Esophagus muscularis mucosa (tissue), 3 donors: ENCODE results near the gene GSG1L.

ENCODE experiments used
- POLR2A ChIP-seq: fragments of 450-650 bp; IDR thresholded peaks from one replicate; pipeline ENCODE4 v1.6.1; 2017; ENCODE audit warnings: antibody characterized with exemption, moderate library complexity, mild to moderate bottlenecking, low read depth
- POLR2AphosphoS5 ChIP-seq, 2 donors: sonication (generic); formaldehyde crosslinking; IDR thresholded peaks; one replicate each; pipeline ENCODE4 v1.6.1; 2017; ENCODE audit warnings: antibody characterized with exemption in 2 of 2
- TF ChIP-seq, protein P1 (sequence below), 3 experiments: fragments of 200-600 bp in 2 of 3; fragments of 450-650 bp in 1 of 3; sonication (generic) in 2 of 3; IDR thresholded peaks; one replicate each; pipeline ENCODE4 v1.5.1; 2017 to 2019; ENCODE audit warnings: antibody characterized with exemption in 3 of 3, mild to moderate bottlenecking in 2 of 3, moderate library complexity in 1 of 3

DNA sequence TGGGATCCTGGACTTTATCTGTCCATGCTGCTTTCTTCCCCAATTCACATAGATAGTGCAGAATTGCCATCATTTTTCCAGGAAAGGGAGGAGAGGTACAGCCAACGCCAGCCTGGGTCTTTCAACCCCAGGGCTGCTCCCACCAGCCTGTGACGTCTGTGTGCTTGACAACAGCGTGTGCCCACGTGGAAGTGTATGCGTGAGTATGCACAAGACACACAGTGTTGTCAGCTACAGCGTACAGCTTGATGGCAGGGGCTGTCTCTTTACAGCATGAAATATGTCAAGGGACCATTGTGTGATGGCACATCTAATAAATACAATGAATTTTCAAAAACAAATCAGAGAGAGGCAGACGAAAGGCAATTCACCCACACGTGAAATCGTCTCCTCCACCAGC, 62.3 kb downstream of the GSG1L start:
- TF ChIP-seq, protein P1, sequence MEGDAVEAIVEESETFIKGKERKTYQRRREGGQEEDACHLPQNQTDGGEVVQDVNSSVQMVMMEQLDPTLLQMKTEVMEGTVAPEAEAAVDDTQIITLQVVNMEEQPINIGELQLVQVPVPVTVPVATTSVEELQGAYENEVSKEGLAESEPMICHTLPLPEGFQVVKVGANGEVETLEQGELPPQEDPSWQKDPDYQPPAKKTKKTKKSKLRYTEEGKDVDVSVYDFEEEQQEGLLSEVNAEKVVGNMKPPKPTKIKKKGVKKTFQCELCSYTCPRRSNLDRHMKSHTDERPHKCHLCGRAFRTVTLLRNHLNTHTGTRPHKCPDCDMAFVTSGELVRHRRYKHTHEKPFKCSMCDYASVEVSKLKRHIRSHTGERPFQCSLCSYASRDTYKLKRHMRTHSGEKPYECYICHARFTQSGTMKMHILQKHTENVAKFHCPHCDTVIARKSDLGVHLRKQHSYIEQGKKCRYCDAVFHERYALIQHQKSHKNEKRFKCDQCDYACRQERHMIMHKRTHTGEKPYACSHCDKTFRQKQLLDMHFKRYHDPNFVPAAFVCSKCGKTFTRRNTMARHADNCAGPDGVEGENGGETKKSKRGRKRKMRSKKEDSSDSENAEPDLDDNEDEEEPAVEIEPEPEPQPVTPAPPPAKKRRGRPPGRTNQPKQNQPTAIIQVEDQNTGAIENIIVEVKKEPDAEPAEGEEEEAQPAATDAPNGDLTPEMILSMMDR (IDR thresholded peaks at IDR 0.05), result no peak
- TF ChIP-seq POLR2A (no peak), POLR2AphosphoS5 (IDR thresholded peaks at IDR 0.05) (no peak)
